Measurements from ENCODE around the gene DNASE1L3. TPM values are rescaled to one million over a fixed set of nuclear protein-coding genes. Genes with fewer than 3 reads are reported as not detected.

Gene DNASE1L3
- total and polyA plus RNA-seq, 2 of the 8 experiments (the other 6 are each of a cell fraction or from before 2014, with no cell fraction given), result not detected

DNA sequence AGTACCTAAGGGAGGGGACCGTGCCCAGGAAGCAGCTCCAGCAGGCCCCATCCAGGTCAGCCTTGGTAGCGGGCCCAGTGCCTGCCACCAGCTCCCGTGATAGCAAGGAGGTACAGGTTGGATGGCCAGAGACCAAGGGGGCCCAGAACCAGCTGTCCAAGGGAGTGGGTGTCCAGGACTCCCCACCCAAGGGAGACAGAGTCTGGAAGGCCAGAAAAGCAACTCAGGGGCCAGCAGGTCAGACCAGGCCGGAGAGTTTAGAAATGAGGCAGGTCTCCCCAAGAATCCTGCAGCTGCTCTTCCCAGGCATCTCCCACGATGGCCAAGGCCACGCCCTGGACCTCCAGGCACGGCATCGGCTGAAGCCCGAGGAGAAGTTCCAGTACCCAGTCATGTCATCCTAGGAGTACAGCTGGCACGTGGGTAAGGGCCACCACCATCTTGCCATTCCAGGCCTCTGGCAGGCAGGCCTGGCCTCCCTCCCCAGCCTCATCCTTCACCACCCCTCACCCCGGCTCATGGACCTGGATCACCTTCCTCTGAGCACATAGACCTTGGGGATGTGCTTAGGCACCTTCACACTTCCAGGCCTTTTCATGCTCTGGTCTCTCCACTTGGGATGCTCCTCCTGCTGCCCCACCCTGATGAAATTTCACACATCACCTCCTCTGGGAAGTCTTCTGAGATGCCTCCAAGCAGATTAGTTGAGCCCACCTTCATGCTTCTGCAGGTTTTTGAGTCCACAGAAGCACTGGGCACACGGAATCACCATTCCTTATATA lies 30.5 kb downstream of the DNASE1L3 start:
- H2BK20ac ChIP-seq (ENCODE audit: low read length), result no peak overlapping the region
- H3K27ac ChIP-seq (ENCODE audit: low read depth, low read length), result no peak overlapping the region
- H2AK5ac ChIP-seq (ENCODE audit: low read depth, low read length), result no peak overlapping the region
- POLR2A ChIA-PET (ENCODE audit: partially characterized antibody), result interaction anchor here (0.6 kb wide), 1 partner anchor 133 kb away, joined by 3 read pairs; no protein-coding TSS in a partner anchor
- H4K91ac ChIP-seq (replicated peaks; ENCODE audit: insufficient read length, low read length), result no peak overlapping the region
- H2BK12ac ChIP-seq (ENCODE audit: low read depth, low read length), result no peak overlapping the region
- no peak overlapping the region for H3K23ac ChIP-seq (ENCODE audit: insufficient read length)
- H3K36me3 ChIP-seq (ENCODE audit: control insufficient read depth in 2 of 4, insufficient read depth in 4 of 4, low read length in 3 of 4), result no peaks in the 10 kb centered on the region
- 85% methylated on average over 11 of the region's 12 CpGs; no CpG with 5 or more reads in 1 of the 2 experiments for WGBS, 2 experiments (ENCODE audit: extremely low coverage in 1 of 2, insufficient coverage in 1 of 2, insufficient read length in 1 of 2, insufficient replicate concordance in 2 of 2, low coverage in 1 of 2, low lambda C conversion rate in 2 of 2, missing lambda C conversion rate in 1 of 2)
- no peak overlapping the region for H2BK15ac ChIP-seq (ENCODE audit: low read length)
- peaks cover 0 to 6% (median 2%) of the 10 kb centered on the region in 4 experiments; a peak in 2 of 7 replicates for H3K27me3 ChIP-seq (replicated peaks in 1 of 4; ENCODE audit: control insufficient read depth in 3 of 4, extremely low read depth in 1 of 4, insufficient read depth in 3 of 4, low read length in 3 of 4)
- H3K23me2 ChIP-seq (ENCODE audit: low read depth, low read length), result no peaks in the 10 kb centered on the region
- no peaks in the 10 kb centered on the region for H3K79me1 ChIP-seq (ENCODE audit: low read depth, low read length)
- H3K4ac ChIP-seq (replicated peaks; ENCODE audit: insufficient read length, low read depth, low read length), result no peak overlapping the region
- H2AFZ ChIP-seq (ENCODE audit: low read length), result no peak overlapping the region
- no peaks in the 10 kb centered on the region for H3K79me2 ChIP-seq (ENCODE audit: control insufficient read depth in 1 of 2, insufficient read depth in 2 of 2, low read length in 2 of 2)
- CTCF ChIA-PET (ENCODE audit: partially characterized antibody), result interaction anchor here (0.5 to 4.3 kb wide), 10 partner anchors 8 to 491 kb away, joined by 3 to 44 read pairs (median 6); partner anchors contain the start of genes HTD2 and RPP14
- no peak overlapping the region for H3K18ac ChIP-seq (ENCODE audit: extremely low read depth, low read length)
- no peaks in the 10 kb centered on the region for H3K9me3 ChIP-seq (ENCODE audit: insufficient read depth in 2 of 2, low read depth in 1 of 2, low read length in 1 of 2)
- no peak overlapping the region for H4K8ac ChIP-seq (ENCODE audit: extremely low read depth, insufficient read depth, low read length)
- H2BK5ac ChIP-seq (ENCODE audit: low read depth, low read length), result no peak overlapping the region
- no peak overlapping the region for H2BK120ac ChIP-seq (replicated peaks; ENCODE audit: low read depth, low read length)
- H4K20me1 ChIP-seq (replicated peaks in 1 of 2; ENCODE audit: control insufficient read depth in 1 of 2, insufficient read depth in 2 of 2, low read length in 2 of 2), result no peaks in the 10 kb centered on the region
- FAIRE-seq, result no peak
- no peak overlapping the region for H4K5ac ChIP-seq (ENCODE audit: insufficient read length, low read depth, low read length)
- no peak for TF ChIP-seq CBX8 (IDR thresholded peaks at IDR 0.05; ENCODE audit: borderline replicate concordance, low read depth, low read length)
- TF ChIP-seq SUZ12 (IDR thresholded peaks at IDR 0.05; ENCODE audit: low read length), result no peak
- TF ChIP-seq MAFK (IDR thresholded peaks at IDR 0.05; ENCODE audit: low read depth, low read length), result no peak
- no peak for TF ChIP-seq CHD2 (IDR thresholded peaks at IDR 0.05; ENCODE audit: low read length)
- no peak for TF ChIP-seq RAD21 (IDR thresholded peaks at IDR 0.05 in 1 of 2, conservative IDR thresholded peaks at IDR 0.05 in 1 of 2; ENCODE audit: low read depth in 2 of 2, low read length in 2 of 2)
- TF ChIP-seq TEAD4 (IDR thresholded peaks at IDR 0.05; ENCODE audit: low read depth, low read length), result no peak
- no peak for TF ChIP-seq JUND (IDR thresholded peaks at IDR 0.05; ENCODE audit: low read length)
- TF ChIP-seq BRCA1 (IDR thresholded peaks at IDR 0.05; ENCODE audit: low read depth, low read length), result no peak
- H3K14ac ChIP-seq (ENCODE audit: insufficient read length), result no peak overlapping the region
- no peak overlapping the region for H3K56ac ChIP-seq (replicated peaks; ENCODE audit: insufficient read length, low read depth, low read length)
- no peak for DNase-seq (ENCODE audit: low read depth in 1 of 2, low spot score in 2 of 2)
- no peak overlapping the region for H3K4me2 ChIP-seq (ENCODE audit: insufficient read depth in 1 of 2, low read depth in 2 of 2, low read length in 2 of 2)
- H3K4me3 ChIP-seq (ENCODE audit: extremely low read depth in 1 of 4, insufficient read depth in 2 of 4, low read depth in 3 of 4, low read length in 4 of 4), result no peak overlapping the region
- no peak overlapping the region for H3K9ac ChIP-seq (replicated peaks in 1 of 4; ENCODE audit: extremely low read depth in 1 of 4, low read depth in 3 of 4, low read length in 3 of 4)
- peaks cover 2 to 8% (median 5%) of the 10 kb centered on the region in 4 experiments; a peak in 5 of 7 replicates for H3K4me1 ChIP-seq (replicated peaks in 1 of 4; ENCODE audit: control insufficient read depth in 3 of 4, insufficient read depth in 4 of 4, low read length in 3 of 4)

All from H1 (cell line).